H1 (cell line): ENCODE results near the gene BMERB1. TPM values are rescaled to one million over a fixed set of nuclear protein-coding genes. Genes with fewer than 3 reads are reported as not detected.

Source experiments
- CTCF ChIA-PET: fragments of 300-600 bp; sonication (Branson Sonifier 250); formaldehyde crosslinking; loops from one replicate; lab custom pipeline; 2021; ENCODE audit not compliant: partially characterized antibody; lab: Charles Lee
- POLR2A ChIA-PET: fragments of 300-600 bp; sonication (Branson Sonifier 250); formaldehyde crosslinking; loops from one replicate; lab custom pipeline; 2021; ENCODE audit warnings: inconsistent platforms; ENCODE audit not compliant: partially characterized antibody; lab: Charles Lee
- DNase-seq, 2 experiments: peaks; one replicate each; pipeline versions ENCODE4 v3.0.0 to v3.0.0-alpha.2; 2010 to 2022; ENCODE audit warnings: low spot score in 2 of 2, low read depth in 1 of 2, mixed read lengths in 1 of 2
- FAIRE-seq: peaks from 2 replicates; lab custom pipeline; 2011; peaks lifted over from hg19 to GRCh38; lab: Jason Lieb, UNC
- H2AFZ ChIP-seq: 2 replicates; pipeline ENCODE4 v1.8.1; 2012; ENCODE audit warnings: low read length, inconsistent platforms
- H2AK5ac ChIP-seq: 2 replicates; pipeline ENCODE4 v1.6.1; 2013; ENCODE audit warnings: low read depth, low read length
- H2BK120ac ChIP-seq: replicated peaks from 2 replicates; pipeline ENCODE3; 2013; ENCODE audit warnings: low read depth, low read length, inconsistent platforms
- H2BK12ac ChIP-seq: 2 replicates; pipeline ENCODE4 v1.6.1; 2013; ENCODE audit warnings: low read depth, low read length
- H2BK15ac ChIP-seq: 2 replicates; pipeline ENCODE4 v1.6.1; 2013; ENCODE audit warnings: low read length
- H2BK20ac ChIP-seq: 2 replicates; pipeline ENCODE4 v1.6.1; 2013; ENCODE audit warnings: low read length
- H2BK5ac ChIP-seq: 2 replicates; pipeline ENCODE4 v1.6.1; 2013; ENCODE audit warnings: low read depth, low read length
- H3K14ac ChIP-seq: 2 replicates; pipeline ENCODE4 v1.6.1; 2013; ENCODE audit warnings: inconsistent platforms; ENCODE audit not compliant: insufficient read length
- H3K18ac ChIP-seq: 2 replicates; pipeline ENCODE4 v1.6.1; 2013; ENCODE audit warnings: low read length; ENCODE audit errors: extremely low read depth
- H3K23ac ChIP-seq: 2 replicates; pipeline ENCODE4 v1.6.1; 2013; ENCODE audit warnings: inconsistent platforms; ENCODE audit not compliant: insufficient read length
- H3K23me2 ChIP-seq: 2 replicates; pipeline ENCODE4 v1.6.1; 2013; ENCODE audit warnings: low read depth, low read length
- H3K27ac ChIP-seq: 2 replicates; pipeline ENCODE4 v1.6.1; 2011; ENCODE audit warnings: low read depth, low read length, inconsistent platforms
- H3K27me3 ChIP-seq, 4 experiments: replicated peaks in 1 of 4; 1 replicate in 1 of 4; 2 replicates in 3 of 4; pipeline versions ENCODE4 v1.6.1 to v1.8.1; 2011 to 2013; ENCODE audit warnings: low read length in 3 of 4, mild to moderate bottlenecking in 3 of 4, inconsistent platforms in 2 of 4, mixed read lengths in 2 of 4, moderate library complexity in 1 of 4; ENCODE audit not compliant: control insufficient read depth in 3 of 4, insufficient read depth in 3 of 4; ENCODE audit errors: extremely low read depth in 1 of 4
- H3K36me3 ChIP-seq, 4 experiments: 2 replicates each; pipeline versions ENCODE4 v1.6.1 to v1.8.1; 2011 to 2013; ENCODE audit warnings: mild to moderate bottlenecking in 4 of 4, low read length in 3 of 4, moderate library complexity in 2 of 4, control low read depth in 1 of 4, inconsistent platforms in 1 of 4; ENCODE audit not compliant: insufficient read depth in 4 of 4, control insufficient read depth in 2 of 4
- H3K4ac ChIP-seq: replicated peaks from 2 replicates; pipeline ENCODE3; 2013; ENCODE audit warnings: low read length, low read depth, mixed read lengths, inconsistent platforms; ENCODE audit not compliant: insufficient read length
- H3K4me1 ChIP-seq, 4 experiments: replicated peaks in 1 of 4; 1 replicate in 1 of 4; 2 replicates in 3 of 4; pipeline versions ENCODE4 v1.6.1 to v1.8.1; 2011 to 2013; ENCODE audit warnings: low read length in 3 of 4, inconsistent platforms in 2 of 4, mixed read lengths in 1 of 4; ENCODE audit not compliant: insufficient read depth in 4 of 4, control insufficient read depth in 3 of 4
- H3K4me2 ChIP-seq, 2 experiments: 2 replicates each; pipeline versions ENCODE4 v1.6.1 to v1.8.1; 2011 to 2013; ENCODE audit warnings: low read depth in 2 of 2, low read length in 2 of 2, control low read depth in 1 of 2, inconsistent platforms in 1 of 2, mild to moderate bottlenecking in 1 of 2; ENCODE audit not compliant: insufficient read depth in 1 of 2
- H3K4me3 ChIP-seq, 4 experiments: fragments of 200-600, 300-600 bp in 1 of 4; sonication (generic), shearing (Covaris generic), sonication (Bioruptor Twin) in 1 of 4; 2 replicates each; pipeline versions ENCODE4 v1.5.1 to v1.8.1; 2011 to 2016; ENCODE audit warnings: low read length in 4 of 4, low read depth in 3 of 4, control low read depth in 2 of 4, inconsistent platforms in 2 of 4, mild to moderate bottlenecking in 2 of 4, mixed read lengths in 1 of 4, moderate library complexity in 1 of 4; ENCODE audit not compliant: insufficient read depth in 2 of 4; ENCODE audit errors: extremely low read depth in 1 of 4
- H3K56ac ChIP-seq: replicated peaks from 2 replicates; pipeline ENCODE3; 2013; ENCODE audit warnings: low read depth, mild to moderate bottlenecking, mixed read lengths, low read length, inconsistent platforms; ENCODE audit not compliant: insufficient read length
- H3K79me1 ChIP-seq: 2 replicates; pipeline ENCODE4 v1.6.1; 2013; ENCODE audit warnings: low read depth, low read length, control low read depth
- H3K79me2 ChIP-seq, 2 experiments: 2 replicates each; pipeline versions ENCODE4 v1.6.1 to v1.8.1; 2012 to 2013; ENCODE audit warnings: low read length in 2 of 2, mild to moderate bottlenecking in 2 of 2, inconsistent platforms in 1 of 2; ENCODE audit not compliant: insufficient read depth in 2 of 2, control insufficient read depth in 1 of 2
- H3K9ac ChIP-seq, 4 experiments: replicated peaks in 1 of 4; 1 replicate in 1 of 4; 2 replicates in 3 of 4; pipeline versions ENCODE4 v1.6.1 to v1.8.1; 2011 to 2013; ENCODE audit warnings: low read depth in 3 of 4, low read length in 3 of 4, control low read depth in 2 of 4, mild to moderate bottlenecking in 2 of 4, moderate library complexity in 2 of 4, inconsistent platforms in 1 of 4; ENCODE audit errors: extremely low read depth in 1 of 4
- H3K9me3 ChIP-seq, 2 experiments: 2 replicates each; pipeline versions ENCODE4 v1.6.1 to v1.8.1; 2012 to 2013; ENCODE audit warnings: mild to moderate bottlenecking in 2 of 2, moderate library complexity in 2 of 2, control low read depth in 1 of 2, inconsistent platforms in 1 of 2, low read depth in 1 of 2, low read length in 1 of 2, mixed read lengths in 1 of 2; ENCODE audit not compliant: insufficient read depth in 2 of 2
- H4K20me1 ChIP-seq, 2 experiments: replicated peaks in 1 of 2; 2 replicates each; pipeline versions ENCODE3 to v1.8.1; 2011 to 2013; ENCODE audit warnings: inconsistent platforms in 2 of 2, low read length in 2 of 2, mild to moderate bottlenecking in 1 of 2; ENCODE audit not compliant: insufficient read depth in 2 of 2, control insufficient read depth in 1 of 2
- H4K5ac ChIP-seq: 2 replicates; pipeline ENCODE4 v1.6.1; 2013; ENCODE audit warnings: low read length, low read depth, mixed read lengths, inconsistent platforms; ENCODE audit not compliant: insufficient read length
- H4K8ac ChIP-seq: 2 replicates; pipeline ENCODE4 v1.8.0; 2013; ENCODE audit warnings: mild to moderate bottlenecking, moderate library complexity, low read length, inconsistent platforms; ENCODE audit not compliant: insufficient read depth; ENCODE audit errors: extremely low read depth
- H4K91ac ChIP-seq: replicated peaks from 2 replicates; pipeline ENCODE3; 2013; ENCODE audit warnings: low read length, mixed read lengths, inconsistent platforms; ENCODE audit not compliant: insufficient read length
- GTF2F1 ChIP-seq: IDR thresholded peaks from 2 replicates; pipeline ENCODE4 v1.6.1; 2012; ENCODE audit warnings: low read depth, low read length, improper control_type of control experiment, borderline replicate concordance
- NANOG ChIP-seq: IDR thresholded peaks from 2 replicates; pipeline ENCODE4 v1.6.1; 2011; ENCODE audit warnings: low read length, low read depth, mild to moderate bottlenecking, inconsistent platforms; ENCODE audit not compliant: insufficient read depth, poor library complexity, severe bottlenecking
- PHF8 ChIP-seq: fragments of 200-600 bp; sonication (generic); conservative IDR thresholded peaks from 2 replicates; pipeline ENCODE4 v1.7.1; 2012; ENCODE audit warnings: low read depth, mild to moderate bottlenecking, inconsistent platforms, low read length, moderate library complexity
- POLR2A ChIP-seq, 2 experiments: IDR thresholded peaks; 1 replicate in 1 of 2; 2 replicates in 1 of 2; pipeline ENCODE4 v1.6.1; 2011; ENCODE audit warnings: low read depth in 2 of 2, low read length in 2 of 2, mild to moderate bottlenecking in 2 of 2; ENCODE audit errors: control extremely low read depth in 1 of 2
- RBBP5 ChIP-seq: IDR thresholded peaks from 2 replicates; pipeline ENCODE4 v1.7.1; 2012; ENCODE audit warnings: low read depth, mild to moderate bottlenecking, inconsistent platforms, low read length, moderate library complexity, borderline replicate concordance
- RFX5 ChIP-seq: IDR thresholded peaks from 2 replicates; pipeline ENCODE4 v1.6.1; 2011; ENCODE audit warnings: low read depth, low read length, improper control_type of control experiment, borderline replicate concordance
- SAP30 ChIP-seq: fragments of 300-600 bp; sonication (generic); IDR thresholded peaks from 2 replicates; pipeline ENCODE4 v1.7.1; 2012; ENCODE audit warnings: low read length, moderate library complexity, mild to moderate bottlenecking, inconsistent platforms; ENCODE audit not compliant: insufficient read depth, insufficient replicate concordance
- SIX5 ChIP-seq: IDR thresholded peaks from 2 replicates; pipeline ENCODE4 v1.6.1; 2011; ENCODE audit warnings: mild to moderate bottlenecking, low read depth, low read length
- SP4 ChIP-seq: IDR thresholded peaks from 2 replicates; pipeline ENCODE4 v1.6.1; 2012; ENCODE audit warnings: low read length, inconsistent platforms
- TCF12 ChIP-seq: IDR thresholded peaks from 2 replicates; pipeline ENCODE4 v1.6.1; 2011; ENCODE audit warnings: low read depth, mild to moderate bottlenecking, low read length
- YY1 ChIP-seq: IDR thresholded peaks from 2 replicates; pipeline ENCODE4 v1.6.1; 2011; ENCODE audit warnings: low read depth, mild to moderate bottlenecking, low read length
- WGBS, 2 experiments: shearing (Covaris generic) in 1 of 2; methylation state at CpG; one replicate each; pipeline versions ENCODE4 v1.1.6 to v1.1.7; 2013 to 2015; ENCODE audit warnings: low lambda C conversion rate in 2 of 2, mixed read lengths in 2 of 2, inconsistent platforms in 1 of 2, low coverage in 1 of 2, missing lambda C conversion rate in 1 of 2; ENCODE audit not compliant: insufficient replicate concordance in 2 of 2, insufficient coverage in 1 of 2, insufficient read length in 1 of 2; ENCODE audit errors: extremely low coverage in 1 of 2, missing lambda C conversion rate in 1 of 2; 5-methylcytosine and 5-hydroxymethylcytosine counted together
- polyA plus RNA-seq, 7 experiments: library from polyadenylated mRNA; depleted of rRNA in 3 of 7; stranded (reverse) in 5 of 7; unstranded in 2 of 7; fragments of >200 nt in 5 of 7; fragments of 200-250 nt in 2 of 7; gene quantifications; 1 replicate in 5 of 7; 2 replicates in 1 of 7; 4 replicates in 1 of 7; pipeline versions ENCODE4 v1.2.1 to v1.2.3, GENCODE V29; 2011 to 2013; ENCODE audit warnings: missing spikeins in 2 of 7, mixed read lengths in 2 of 7
- total RNA-seq: library from RNA; stranded (reverse); fragmentation: NEBNext Ultra II Directional; extraction: Animal tissue kit (Norgen Biotek cat#: 25700); gene quantifications from 2 replicates; pipeline ENCODE4 v1.2.1, GENCODE V29; 2021
- TF ChIP-seq, protein P1 (sequence below): IDR thresholded peaks from 2 replicates; pipeline ENCODE4 v1.6.1; 2011; ENCODE audit warnings: low read depth, mild to moderate bottlenecking, low read length; ENCODE audit not compliant: insufficient read depth
- TF ChIP-seq, protein P2 (sequence below): IDR thresholded peaks from 2 replicates; pipeline ENCODE4 v1.6.1; 2012; ENCODE audit warnings: inconsistent platforms

Gene BMERB1
- total and polyA plus RNA-seq, 2 of the 8 experiments (the other 6 are each of a cell fraction or from before 2014, with no cell fraction given) = 23.5 to 27.1 TPM

DNA sequence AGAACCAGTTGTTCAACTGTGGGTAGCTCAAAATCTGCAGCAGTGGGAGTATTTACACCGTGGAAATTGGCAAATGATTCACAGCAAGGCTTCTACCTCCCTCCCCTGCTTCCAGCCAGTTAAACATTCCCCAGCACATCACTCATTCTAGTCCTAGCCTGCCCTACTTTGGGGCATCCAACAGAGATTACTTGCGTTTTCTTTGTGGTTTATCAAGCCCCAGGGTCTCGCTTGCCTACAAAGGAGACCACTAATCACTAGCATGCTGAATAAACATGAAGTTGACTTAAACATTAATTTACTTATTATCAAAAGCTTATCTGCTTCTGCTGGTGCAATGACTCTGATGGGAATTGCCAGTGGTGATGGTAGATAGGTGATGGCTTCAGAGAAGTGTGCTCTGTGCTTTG, 114.1 kb downstream of the BMERB1 start:
- no peak overlapping the region for H3K14ac ChIP-seq
- no peaks in the 10 kb centered on the region for H3K79me2 ChIP-seq
- no peak overlapping the region for H2AK5ac ChIP-seq
- peaks cover under 1 to 4% of the 10 kb centered on the region in 2 experiments; a peak in 1 of 4 replicates for H3K9me3 ChIP-seq
- no peak overlapping the region for H3K23ac ChIP-seq
- H2BK12ac ChIP-seq = no peak overlapping the region
- no peak overlapping the region for H2AFZ ChIP-seq
- no peak overlapping the region for H3K9ac ChIP-seq
- H3K4me3 ChIP-seq = no peak overlapping the region
- H3K27me3 ChIP-seq = no peaks in the 10 kb centered on the region
- H3K36me3 ChIP-seq = no peaks in the 10 kb centered on the region
- ChIA-PET CTCF (interaction anchor here (1.1 to 2.9 kb wide), 7 partner anchors 10 to 144 kb away, joined by 3 to 12 read pairs (median 4); no protein-coding TSS in a partner anchor), POLR2A (interaction anchor here (0.9 kb wide), 1 partner anchor 14 kb away, joined by 3 read pairs; no protein-coding TSS in a partner anchor)
- no peak overlapping the region for H2BK120ac ChIP-seq
- WGBS, 2 experiments = 87% methylated on average over 3 of the region's 3 CpGs; no CpG with 5 or more reads in 1 of the 2 experiments
- peaks cover 0 to 5% (median 4%) of the 10 kb centered on the region in 4 experiments; a peak in 3 of 7 replicates for H3K4me1 ChIP-seq
- H3K56ac ChIP-seq = no peak overlapping the region
- no peak overlapping the region for H3K4me2 ChIP-seq
- no peak overlapping the region for H2BK15ac ChIP-seq
- no peak overlapping the region for H4K8ac ChIP-seq
- H2BK5ac ChIP-seq = no peak overlapping the region
- no peak overlapping the region for H4K91ac ChIP-seq
- no peaks in the 10 kb centered on the region for H3K23me2 ChIP-seq
- DNase-seq = no peak
- no peak overlapping the region for H4K5ac ChIP-seq
- H4K20me1 ChIP-seq = no peaks in the 10 kb centered on the region
- no peak overlapping the region for H3K4ac ChIP-seq
- no peak overlapping the region for H2BK20ac ChIP-seq
- H3K27ac ChIP-seq = no peak overlapping the region
- no peak for FAIRE-seq
- H3K18ac ChIP-seq = no peak overlapping the region
- no peaks in the 10 kb centered on the region for H3K79me1 ChIP-seq
- no peak for TF ChIP-seq GTF2F1
- TF ChIP-seq YY1 = no peak
- TF ChIP-seq SIX5 = no peak
- TF ChIP-seq, protein P1, sequence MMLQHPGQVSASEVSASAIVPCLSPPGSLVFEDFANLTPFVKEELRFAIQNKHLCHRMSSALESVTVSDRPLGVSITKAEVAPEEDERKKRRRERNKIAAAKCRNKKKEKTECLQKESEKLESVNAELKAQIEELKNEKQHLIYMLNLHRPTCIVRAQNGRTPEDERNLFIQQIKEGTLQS = no peak
- TF ChIP-seq PHF8 = no peak
- no peak for TF ChIP-seq POLR2A (IDR thresholded peaks at IDR 0.05; ENCODE audit: control extremely low read depth in 1 of 2, low read depth in 2 of 2, low read length in 2 of 2)
- TF ChIP-seq SP4 = no peak
- no peak for TF ChIP-seq NANOG
- TF ChIP-seq TCF12 = no peak
- TF ChIP-seq, protein P2, sequence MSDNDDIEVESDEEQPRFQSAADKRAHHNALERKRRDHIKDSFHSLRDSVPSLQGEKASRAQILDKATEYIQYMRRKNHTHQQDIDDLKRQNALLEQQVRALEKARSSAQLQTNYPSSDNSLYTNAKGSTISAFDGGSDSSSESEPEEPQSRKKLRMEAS = no peak
- no peak for TF ChIP-seq SAP30
- no peak for TF ChIP-seq RFX5
- no peak for TF ChIP-seq RBBP5
